ENCODE data around the gene SLC1A6. TPM values are rescaled to one million over a fixed set of nuclear protein-coding genes. Genes with fewer than 3 reads are reported as not detected.

The SLC1A6 gene
- total RNA-seq, 2 donors from 2014 or later = not detected

DNA sequence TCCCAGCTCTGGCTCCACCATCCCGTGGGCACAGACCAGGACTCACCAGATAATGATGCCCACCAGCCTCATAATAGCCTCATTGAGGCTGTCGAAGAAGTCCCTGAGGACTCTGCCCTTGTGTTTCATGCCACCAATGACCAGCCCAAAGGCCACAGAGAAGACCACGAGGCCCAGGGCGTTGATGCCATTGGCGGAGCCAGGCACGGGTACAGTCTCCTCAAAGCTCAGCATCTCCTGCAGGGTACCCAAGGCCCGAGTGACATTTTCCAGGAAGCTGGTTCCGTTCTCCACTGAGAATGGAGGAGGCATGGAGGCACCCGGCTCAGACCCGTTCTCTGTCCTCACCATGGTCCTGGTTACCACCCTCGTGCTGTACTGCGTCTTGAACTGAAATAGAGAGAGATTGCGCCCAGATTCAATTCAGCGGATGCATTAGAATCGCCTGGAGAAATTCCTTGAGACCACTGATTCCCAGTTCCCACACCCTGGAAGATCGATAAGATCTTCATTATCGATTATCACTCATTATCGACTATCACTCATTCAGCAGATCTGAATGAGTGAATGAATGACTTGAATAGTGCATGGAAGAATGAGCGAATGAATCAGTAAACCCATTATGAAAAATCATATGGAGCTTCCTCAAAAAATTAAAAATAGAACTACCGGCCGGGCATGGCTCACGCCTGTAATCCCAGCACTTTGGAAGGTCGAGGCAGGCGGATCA, 17.5 kb downstream of the SLC1A6 start:
- 84 to 85% methylated on average over 20 to 22 of the region's 24 CpGs for WGBS, 2 donors
- no peak overlapping the region for H3K27ac ChIP-seq
- no peak for DNase-seq
- peaks cover 0 to 10% (median 0%) of the 10 kb centered on the region in 3 donors for H3K9me3 ChIP-seq
- no peaks in the 10 kb centered on the region for H3K36me3 ChIP-seq (replicated peaks in 1 of 2; ENCODE audit: insufficient read depth in 1 of 2, low read depth in 2 of 2)
- ATAC-seq = no peak
- no peaks in the 10 kb centered on the region for H3K27me3 ChIP-seq
- no peak overlapping the region for H3K4me3 ChIP-seq
- intact Hi-C loops (cut with DNase I) = no loop called here
- TF ChIP-seq CTCF (IDR thresholded peaks at IDR 0.05) (no peak), POLR2A (IDR thresholded peaks at IDR 0.05) (no peak)
- H3K4me1 ChIP-seq = no peaks in the 10 kb centered on the region

GRCh38 chr19:14959263-14959662, 20.4 kb downstream of the SLC1A6 start:
- 29 to 65% methylated on average over 1 of the region's 1 CpG for WGBS, 2 donors
- no peaks in the 10 kb centered on the region for H3K36me3 ChIP-seq (replicated peaks in 1 of 2; ENCODE audit: insufficient read depth in 1 of 2, low read depth in 2 of 2)
- no peak overlapping the region for H3K27ac ChIP-seq
- ATAC-seq = no peak
- H3K4me1 ChIP-seq = no peaks in the 10 kb centered on the region
- intact Hi-C loops (cut with DNase I) = no loop called here
- no peak for DNase-seq
- no peak overlapping the region for H3K4me3 ChIP-seq
- H3K27me3 ChIP-seq = no peaks in the 10 kb centered on the region
- TF ChIP-seq CTCF (IDR thresholded peaks at IDR 0.05) (no peak), POLR2A (IDR thresholded peaks at IDR 0.05) (no peak)
- peaks cover 0 to 10% (median 0%) of the 10 kb centered on the region in 3 donors for H3K9me3 ChIP-seq

DNA sequence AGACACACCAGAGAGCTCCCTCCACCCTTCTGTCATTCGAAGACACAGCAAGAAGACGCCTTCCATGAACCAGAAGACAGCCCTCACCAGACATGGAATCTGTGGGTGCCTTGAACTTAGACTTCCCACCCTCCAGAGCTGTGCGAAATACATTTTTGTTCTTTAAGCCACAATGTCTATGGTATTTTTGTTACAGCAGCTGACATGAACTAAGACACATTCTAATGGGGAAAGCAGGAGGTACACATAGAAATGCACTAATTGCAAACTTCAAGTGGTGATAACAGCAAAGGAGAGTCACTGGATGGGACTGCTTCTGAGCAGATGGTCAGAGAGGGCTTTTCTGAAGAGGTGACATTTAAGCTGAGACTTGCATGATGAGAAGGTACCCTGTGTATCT, 22.2 kb downstream of the SLC1A6 start:
- ATAC-seq = no peak
- no peak for TF ChIP-seq CTCF (IDR thresholded peaks at IDR 0.05)
- Histone ChIP-seq H3K4me1 (no peaks in the 10 kb centered on the region), H3K9me3 (peaks cover 0 to 10% (median 0%) of the 10 kb centered on the region in 3 donors), H3K36me3 (replicated peaks in 1 of 2; ENCODE audit: insufficient read depth in 1 of 2, low read depth in 2 of 2) (no peaks in the 10 kb centered on the region), H3K27ac (no peak overlapping the region), H3K4me3 (no peak overlapping the region), H3K27me3 (no peaks in the 10 kb centered on the region)
- intact Hi-C loops (cut with DNase I) = no loop called here
- whole genome bisulfite sequencing, 2 donors = 71 to 84% methylated on average over 3 of the region's 3 CpGs
- DNase-seq = no peak

GRCh38 chr19:14954071-14954655, 25.5 kb downstream of the SLC1A6 start:
- intact Hi-C loops (cut with DNase I) = no loop called here
- Histone ChIP-seq H3K27me3 (no peaks in the 10 kb centered on the region), H3K27ac (no peak overlapping the region), H3K36me3 (replicated peaks in 1 of 2; ENCODE audit: insufficient read depth in 1 of 2, low read depth in 2 of 2) (no peaks in the 10 kb centered on the region), H3K9me3 (peaks cover 0 to 2% (median 0%) of the 10 kb centered on the region in 3 donors), H3K4me3 (no peak overlapping the region), H3K4me1 (no peaks in the 10 kb centered on the region)
- DNase-seq (no peak), ATAC-seq (no peak)
- WGBS, 2 donors = 25 to 33% methylated on average over 18 to 23 of the region's 24 CpGs
- TF ChIP-seq POLR2A (IDR thresholded peaks at IDR 0.05) (no peak), CTCF (IDR thresholded peaks at IDR 0.05) (no peak)

GRCh38 chr19:14952767-14953166, 26.9 kb downstream of the SLC1A6 start:
- H3K27me3 ChIP-seq = no peaks in the 10 kb centered on the region
- H3K4me1 ChIP-seq = no peaks in the 10 kb centered on the region
- DNase-seq = no peak
- no peaks in the 10 kb centered on the region for H3K9me3 ChIP-seq
- no peak overlapping the region for H3K4me3 ChIP-seq
- no peak for TF ChIP-seq POLR2A (IDR thresholded peaks at IDR 0.05)
- no peak for TF ChIP-seq CTCF (IDR thresholded peaks at IDR 0.05)
- H3K36me3 ChIP-seq (replicated peaks in 1 of 2; ENCODE audit: insufficient read depth in 1 of 2, low read depth in 2 of 2) = no peaks in the 10 kb centered on the region
- no peak overlapping the region for H3K27ac ChIP-seq
- 62 to 78% methylated on average over 10 of the region's 11 CpGs for WGBS, 2 donors
- intact Hi-C loops (cut with DNase I) = no loop called here
- ATAC-seq = no peak
